IMR-90 (cell line): ENCODE results near the gene RAB43. TPM values are rescaled to one million over a fixed set of nuclear protein-coding genes. Genes with fewer than 3 reads are reported as not detected.

ENCODE experiments used
- ATAC-seq: fragments of 200-7000 bp; cut with Tn5 transposase; 2 replicates; pipeline ENCODE4 v1.9.1; 2020; ENCODE audit warnings: low read depth, mild to moderate bottlenecking, moderate library complexity
- BruUV-seq: library from RNA; stranded (reverse); fragments of 400-500 nt; replicated peaks from 2 replicates; lab custom pipeline; 2021; lab: Mats Ljungman, UMichigan
- CTCF ChIA-PET: fragments of 300-600 bp; formaldehyde crosslinking; extraction: SDS; loops from one replicate; lab custom pipeline; 2021; ENCODE audit warnings: antibody characterized with exemption; lab: Yijun Ruan, JAX
- POLR2A ChIA-PET: fragments of 300-600 bp; sonication (Branson Sonifier 250); formaldehyde crosslinking; loops from one replicate; lab custom pipeline; 2022; ENCODE audit warnings: antibody characterized with exemption; ENCODE audit not compliant: unreplicated experiment; lab: Charles Lee
- DNase-seq: peaks from one replicate; pipeline ENCODE4 v3.0.0; 2013
- H2AFZ ChIP-seq: replicated peaks from 2 replicates; pipeline ENCODE3; 2013; ENCODE audit warnings: low read length, mild to moderate bottlenecking; ENCODE audit not compliant: poor library complexity
- H2AK5ac ChIP-seq: 2 replicates; pipeline ENCODE4 v1.6.1; 2013; ENCODE audit warnings: low read depth, low read length, inconsistent platforms
- H2AK9ac ChIP-seq: replicated peaks from 2 replicates; pipeline ENCODE3; 2013; ENCODE audit warnings: mild to moderate bottlenecking, low read depth, low read length, moderate library complexity; ENCODE audit not compliant: poor library complexity
- H2BK120ac ChIP-seq: 2 replicates; pipeline ENCODE4 v1.6.1; 2013; ENCODE audit warnings: low read depth, low read length, inconsistent platforms
- H2BK15ac ChIP-seq: 3 replicates; pipeline ENCODE4 v1.6.1; 2013; ENCODE audit warnings: low read depth, low read length, inconsistent platforms
- H2BK20ac ChIP-seq: 2 replicates; pipeline ENCODE4 v1.6.1; 2013; ENCODE audit warnings: low read depth, mild to moderate bottlenecking, inconsistent platforms, low read length, moderate library complexity
- H2BK5ac ChIP-seq: 2 replicates; pipeline ENCODE4 v1.6.1; 2013; ENCODE audit warnings: mild to moderate bottlenecking, low read depth, low read length, inconsistent platforms; ENCODE audit not compliant: poor library complexity, severe bottlenecking
- H3K14ac ChIP-seq: replicated peaks from 2 replicates; pipeline ENCODE4 v1.6.1; 2013; ENCODE audit warnings: low read depth, low read length, inconsistent platforms
- H3K18ac ChIP-seq: 2 replicates; pipeline ENCODE4 v1.6.1; 2013; ENCODE audit warnings: low read depth, low read length, control low read depth
- H3K23ac ChIP-seq: 2 replicates; pipeline ENCODE4 v1.6.1; 2013; ENCODE audit warnings: low read depth, low read length, inconsistent platforms
- H3K27ac ChIP-seq: 2 replicates; pipeline ENCODE4 v1.5.1; 2013; ENCODE audit warnings: mild to moderate bottlenecking, control low read depth, low read length; ENCODE audit not compliant: insufficient read depth
- H3K27me3 ChIP-seq: 2 replicates; pipeline ENCODE4 v1.6.1; 2013; ENCODE audit warnings: low read length; ENCODE audit not compliant: control insufficient read depth, insufficient read depth
- H3K36me3 ChIP-seq: 2 replicates; pipeline ENCODE4 v1.6.1; 2013; ENCODE audit warnings: low read length, mixed read lengths; ENCODE audit not compliant: control insufficient read depth, insufficient read depth
- H3K4ac ChIP-seq: 2 replicates; pipeline ENCODE4 v1.6.1; 2013; ENCODE audit warnings: low read depth, low read length, inconsistent platforms
- H3K4me1 ChIP-seq: 2 replicates; pipeline ENCODE4 v1.6.1; 2013; ENCODE audit warnings: low read length, mixed read lengths; ENCODE audit not compliant: control insufficient read depth, insufficient read depth
- H3K4me2 ChIP-seq: 2 replicates; pipeline ENCODE4 v1.6.1; 2013; ENCODE audit warnings: low read depth, mild to moderate bottlenecking, control low read depth, low read length, moderate library complexity
- H3K4me3 ChIP-seq: 2 replicates; pipeline ENCODE4 v1.5.1; 2013; ENCODE audit warnings: low read depth, mild to moderate bottlenecking, control low read depth, low read length, moderate library complexity; ENCODE audit not compliant: insufficient read depth
- H3K56ac ChIP-seq: 2 replicates; pipeline ENCODE4 v1.6.1; 2013; ENCODE audit warnings: low read length, inconsistent platforms; ENCODE audit not compliant: insufficient read depth; ENCODE audit errors: extremely low read depth
- H3K79me1 ChIP-seq, 2 experiments: 2 replicates each; pipeline ENCODE4 v1.6.1; 2013; ENCODE audit warnings: low read length in 2 of 2, inconsistent platforms in 1 of 2, low read depth in 1 of 2
- H3K9ac ChIP-seq: 2 replicates; pipeline ENCODE4 v1.6.1; 2013; ENCODE audit warnings: low read depth, low read length, control low read depth
- H3K9me1 ChIP-seq: 2 replicates; pipeline ENCODE4 v1.6.1; 2013; ENCODE audit warnings: low read length, inconsistent platforms; ENCODE audit not compliant: insufficient read depth
- H3K9me3 ChIP-seq: 2 replicates; pipeline ENCODE4 v1.6.1; 2013; ENCODE audit warnings: low read length; ENCODE audit not compliant: control insufficient read depth, insufficient read depth
- H4K20me1 ChIP-seq: 2 replicates; pipeline ENCODE4 v1.6.1; 2013; ENCODE audit warnings: low read length, inconsistent platforms; ENCODE audit not compliant: insufficient read depth
- H4K5ac ChIP-seq: 2 replicates; pipeline ENCODE4 v1.6.1; 2013; ENCODE audit warnings: mild to moderate bottlenecking, low read depth, low read length, control low read depth
- H4K8ac ChIP-seq, 2 experiments: 2 replicates each; pipeline ENCODE4 v1.6.1; 2013; ENCODE audit warnings: low read depth in 2 of 2, low read length in 2 of 2, control low read depth in 1 of 2, inconsistent platforms in 1 of 2
- H4K91ac ChIP-seq: 2 replicates; pipeline ENCODE4 v1.6.1; 2013; ENCODE audit warnings: low read depth, low read length, inconsistent platforms; ENCODE audit not compliant: insufficient read depth
- CHD1 ChIP-seq: IDR thresholded peaks from 2 replicates; pipeline ENCODE4 v1.6.1; 2012; ENCODE audit warnings: low read depth, low read length, improper control_type of control experiment
- MXI1 ChIP-seq: IDR thresholded peaks from 2 replicates; pipeline ENCODE4 v1.6.1; 2012; ENCODE audit warnings: low read depth, mild to moderate bottlenecking, low read length, moderate library complexity, borderline replicate concordance
- NFE2L2 ChIP-seq: fragments of 150-350 bp; IDR thresholded peaks from 2 replicates; pipeline ENCODE4 v1.6.1; 2016; ENCODE audit warnings: low read depth, mild to moderate bottlenecking, low read length
- POLR2A ChIP-seq: IDR thresholded peaks from 2 replicates; pipeline ENCODE4 v1.6.1; 2012; ENCODE audit warnings: mild to moderate bottlenecking, low read depth, low read length
- RAD21 ChIP-seq: IDR thresholded peaks from 2 replicates; pipeline ENCODE4 v1.6.1; 2012; ENCODE audit warnings: low read length, improper control_type of control experiment
- RFX5 ChIP-seq: IDR thresholded peaks from 2 replicates; pipeline ENCODE4 v1.8.0; 2012; ENCODE audit warnings: low read depth, mild to moderate bottlenecking, low read length, moderate library complexity
- WGBS, 2 experiments: methylation state at CpG; one replicate each; pipeline versions ENCODE4 v1.1.5 to v1.1.7; 2013; ENCODE audit warnings: missing lambda C conversion rate in 2 of 2; ENCODE audit not compliant: insufficient read length in 1 of 2; ENCODE audit errors: extremely low coverage in 2 of 2; 5-methylcytosine and 5-hydroxymethylcytosine counted together
- dilution Hi-C: fragments of 300-500 bp; cut with HindIII; formaldehyde crosslinking; loops from one replicate; pipeline ENCODE4 v1.14.3; 2018; ENCODE audit warnings: low sequenced_read_pairs; ENCODE audit not compliant: unreplicated experiment
- in situ Hi-C: fragments of 300-500 bp; cut with MboI; formaldehyde crosslinking; loops from 3 replicates; pipeline ENCODE4 v1.14.3; 2019; ENCODE audit warnings: low sequenced_read_pairs, inconsistent platforms, mixed read lengths
- intact Hi-C: fragments of 100-400 bp; cut with micrococcal nuclease; formaldehyde crosslinking; loops from 2 replicates; pipeline ENCODE4 v1.10.0; 2022
- polyA plus RNA-seq, 3 experiments: library from polyadenylated mRNA; depleted of rRNA; stranded (reverse); fragments of >200 nt; gene quantifications; 2 replicates each; pipeline ENCODE4 v1.2.3, GENCODE V29; 2012; ENCODE audit warnings: low replicate concordance in 1 of 3
- total RNA-seq: library from RNA; depleted of rRNA; stranded (reverse); fragments of >200 nt; gene quantifications from 2 replicates; pipeline ENCODE4 v1.2.3, GENCODE V29; 2012
- TF ChIP-seq, protein P1 (sequence below): fragments of 150-350 bp; IDR thresholded peaks from 2 replicates; pipeline ENCODE4 v1.6.1; 2017; ENCODE audit warnings: mild to moderate bottlenecking, antibody characterized with exemption, low read length, low read depth
- TF ChIP-seq, protein P2 (sequence below): fragments of 150-350 bp; IDR thresholded peaks from 2 replicates; pipeline ENCODE4 v1.6.1; 2016; ENCODE audit warnings: low read depth, mild to moderate bottlenecking, low read length, moderate library complexity, borderline replicate concordance
- TF ChIP-seq, protein P3 (sequence below): conservative IDR thresholded peaks from 2 replicates; pipeline ENCODE4 v1.5.1; 2012; ENCODE audit warnings: mild to moderate bottlenecking, low read depth, low read length, improper control_type of control experiment

The RAB43 gene
- total and polyA plus RNA-seq, 2 of the 4 experiments (the other 2 are of a cell fraction): 9.9 to 14.0 TPM

DNA sequence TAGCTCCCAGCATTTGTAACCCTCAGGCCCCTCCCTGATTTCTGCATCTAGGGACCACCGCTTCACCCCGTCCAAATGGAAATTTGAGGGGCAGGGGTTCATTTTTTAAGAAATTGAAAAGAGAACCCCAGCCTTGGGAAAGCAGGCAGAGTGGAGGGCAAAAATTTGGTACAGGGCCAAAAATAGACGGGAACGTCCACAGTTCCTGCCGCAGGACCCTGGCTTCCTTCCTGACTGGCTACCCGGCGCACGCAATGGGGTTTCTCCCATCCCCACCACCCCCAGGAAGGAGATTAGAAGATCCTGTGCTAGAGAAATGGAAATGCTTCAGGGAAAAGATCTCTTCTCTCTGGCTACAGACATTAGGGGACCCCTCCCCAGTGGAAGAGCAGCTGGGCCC is 40.1 kb downstream of the RAB43 start:
- Histone ChIP-seq H3K18ac (no peak overlapping the region), H2BK20ac (no peak overlapping the region), H4K8ac (no peak overlapping the region), H4K5ac (no peak overlapping the region), H3K9ac (no peak overlapping the region), H3K4ac (no peak overlapping the region), H3K4me2 (no peak overlapping the region), H3K4me3 (no peak overlapping the region), H3K9me1 (no peaks in the 10 kb centered on the region), H2AK9ac (no peak overlapping the region), H2AK5ac (no peak overlapping the region), H3K79me1 (no peaks in the 10 kb centered on the region), H3K27me3 (no peaks in the 10 kb centered on the region), H3K23ac (no peak overlapping the region), H3K36me3 (no peaks in the 10 kb centered on the region), H2AFZ (no peak overlapping the region), H3K56ac (no peak overlapping the region), H3K4me1 (0 out of 2 replicates have a peak, but pooled peaks cover 1% of the 10 kb centered on the region), H2BK5ac (no peak overlapping the region), H2BK15ac (no peak overlapping the region), H2BK120ac (no peak overlapping the region), H3K14ac (no peak overlapping the region), H4K91ac (no peak overlapping the region), H3K27ac (no peak overlapping the region), H3K9me3 (no peaks in the 10 kb centered on the region), H4K20me1 (no peaks in the 10 kb centered on the region)
- POLR2A ChIA-PET: no interaction called here
- ATAC-seq: no peak
- intact Hi-C loops: no loop called here
- no TSS peak for BruUV-seq
- TF ChIP-seq RFX5: no peak
- TF ChIP-seq POLR2A: no peak
- no peak for TF ChIP-seq CHD1
- no peak for TF ChIP-seq RAD21
- no peak for TF ChIP-seq NFE2L2
- TF ChIP-seq MXI1: no peak
- TF ChIP-seq, protein P1, sequence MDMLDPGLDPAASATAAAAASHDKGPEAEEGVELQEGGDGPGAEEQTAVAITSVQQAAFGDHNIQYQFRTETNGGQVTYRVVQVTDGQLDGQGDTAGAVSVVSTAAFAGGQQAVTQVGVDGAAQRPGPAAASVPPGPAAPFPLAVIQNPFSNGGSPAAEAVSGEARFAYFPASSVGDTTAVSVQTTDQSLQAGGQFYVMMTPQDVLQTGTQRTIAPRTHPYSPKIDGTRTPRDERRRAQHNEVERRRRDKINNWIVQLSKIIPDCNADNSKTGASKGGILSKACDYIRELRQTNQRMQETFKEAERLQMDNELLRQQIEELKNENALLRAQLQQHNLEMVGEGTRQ: no peak
- TF ChIP-seq, protein P2, sequence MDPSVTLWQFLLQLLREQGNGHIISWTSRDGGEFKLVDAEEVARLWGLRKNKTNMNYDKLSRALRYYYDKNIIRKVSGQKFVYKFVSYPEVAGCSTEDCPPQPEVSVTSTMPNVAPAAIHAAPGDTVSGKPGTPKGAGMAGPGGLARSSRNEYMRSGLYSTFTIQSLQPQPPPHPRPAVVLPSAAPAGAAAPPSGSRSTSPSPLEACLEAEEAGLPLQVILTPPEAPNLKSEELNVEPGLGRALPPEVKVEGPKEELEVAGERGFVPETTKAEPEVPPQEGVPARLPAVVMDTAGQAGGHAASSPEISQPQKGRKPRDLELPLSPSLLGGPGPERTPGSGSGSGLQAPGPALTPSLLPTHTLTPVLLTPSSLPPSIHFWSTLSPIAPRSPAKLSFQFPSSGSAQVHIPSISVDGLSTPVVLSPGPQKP: no peak
- TF ChIP-seq, protein P3, sequence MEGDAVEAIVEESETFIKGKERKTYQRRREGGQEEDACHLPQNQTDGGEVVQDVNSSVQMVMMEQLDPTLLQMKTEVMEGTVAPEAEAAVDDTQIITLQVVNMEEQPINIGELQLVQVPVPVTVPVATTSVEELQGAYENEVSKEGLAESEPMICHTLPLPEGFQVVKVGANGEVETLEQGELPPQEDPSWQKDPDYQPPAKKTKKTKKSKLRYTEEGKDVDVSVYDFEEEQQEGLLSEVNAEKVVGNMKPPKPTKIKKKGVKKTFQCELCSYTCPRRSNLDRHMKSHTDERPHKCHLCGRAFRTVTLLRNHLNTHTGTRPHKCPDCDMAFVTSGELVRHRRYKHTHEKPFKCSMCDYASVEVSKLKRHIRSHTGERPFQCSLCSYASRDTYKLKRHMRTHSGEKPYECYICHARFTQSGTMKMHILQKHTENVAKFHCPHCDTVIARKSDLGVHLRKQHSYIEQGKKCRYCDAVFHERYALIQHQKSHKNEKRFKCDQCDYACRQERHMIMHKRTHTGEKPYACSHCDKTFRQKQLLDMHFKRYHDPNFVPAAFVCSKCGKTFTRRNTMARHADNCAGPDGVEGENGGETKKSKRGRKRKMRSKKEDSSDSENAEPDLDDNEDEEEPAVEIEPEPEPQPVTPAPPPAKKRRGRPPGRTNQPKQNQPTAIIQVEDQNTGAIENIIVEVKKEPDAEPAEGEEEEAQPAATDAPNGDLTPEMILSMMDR: no peak
- CTCF ChIA-PET: no interaction called here
- in situ Hi-C loops: no loop called here
- dilution Hi-C loops: no loop called here
- no peak for DNase-seq
- WGBS, 2 experiments: no CpG with 5 or more reads among the region's 8 CpGs
